NK-92 (cell line): ENCODE data around the gene ZFP64.
"Not testable (repeated sequence)": the region's sequence is repeated elsewhere in the genome, so short reads cannot be mapped to it uniquely, and the experiment has no call there.

Experiments
- DNase-seq: peaks from one replicate; lab custom pipeline; 2025; ENCODE audit not compliant: unreplicated experiment; lab: John Stamatoyannopoulos, UW

The ZFP64 gene

GRCh38 chr20:52191132-52191915 lies at the start of gene ZFP64:
Gene ZFP64, minus strand, starts transcription at chr20:52191779. Its CDS starts 143 bp downstream, at chr20:52191636.
- DNase-seq = no peak

GRCh38 chr20:52240802-52241201 lies 49.2 kb upstream of the ZFP64 start:
- DNase-seq = no peak

- DNase-seq = no peak
Measured at GRCh38 chr20:52239102-52239501, 47.5 kb upstream of the ZFP64 start.

GRCh38 chr20:52236292-52236691 lies 44.7 kb upstream of the ZFP64 start:
- DNase-seq = no peak

GRCh38 chr20:52235129-52235528 lies 43.5 kb upstream of the ZFP64 start:
- no peak for DNase-seq

GRCh38 chr20:52234302-52235045 lies 42.9 kb upstream of the ZFP64 start:
- DNase-seq = no peak

- no peak for DNase-seq
Measured at GRCh38 chr20:52231230-52231746, 39.7 kb upstream of the ZFP64 start.

- no peak for DNase-seq
Measured at GRCh38 chr20:52230409-52230808, 38.8 kb upstream of the ZFP64 start.

- DNase-seq = not testable (repeated sequence)
Measured at GRCh38 chr20:52229346-52229745, 37.8 kb upstream of the ZFP64 start.

- DNase-seq = no peak
Measured at GRCh38 chr20:52226370-52226769, 34.8 kb upstream of the ZFP64 start.

GRCh38 chr20:52224920-52225319 lies 33.3 kb upstream of the ZFP64 start:
- DNase-seq = no peak

- DNase-seq = not testable (repeated sequence)
Measured at GRCh38 chr20:52221362-52221761, 29.8 kb upstream of the ZFP64 start.

- DNase-seq = not testable (repeated sequence)
Measured at GRCh38 chr20:52220891-52221290, 29.3 kb upstream of the ZFP64 start.

GRCh38 chr20:52219441-52219840 lies 27.9 kb upstream of the ZFP64 start:
- no peak for DNase-seq

GRCh38 chr20:52217689-52218395 lies 26.3 kb upstream of the ZFP64 start:
- no peak for DNase-seq

- no peak for DNase-seq
Measured at GRCh38 chr20:52213995-52214394, 22.4 kb upstream of the ZFP64 start.

- no peak for DNase-seq
Measured at GRCh38 chr20:52212943-52213342, 21.4 kb upstream of the ZFP64 start.

- no peak for DNase-seq
Measured at GRCh38 chr20:52210037-52210990, 18.7 kb upstream of the ZFP64 start.

GRCh38 chr20:52209154-52209571 lies 17.6 kb upstream of the ZFP64 start:
- no peak for DNase-seq
